AG20443 (cell line): ENCODE measurements around the gene PRAMEF13.
"Not testable (repeated sequence)": the region's sequence is repeated elsewhere in the genome, so short reads cannot be mapped to it uniquely, and the experiment has no call there.

Experiments used
- DNase-seq: peaks from one replicate; pipeline ENCODE4 v3.0.0; 2012; ENCODE audit warnings: low spot score, mixed read lengths

The PRAMEF13 gene

DNA sequence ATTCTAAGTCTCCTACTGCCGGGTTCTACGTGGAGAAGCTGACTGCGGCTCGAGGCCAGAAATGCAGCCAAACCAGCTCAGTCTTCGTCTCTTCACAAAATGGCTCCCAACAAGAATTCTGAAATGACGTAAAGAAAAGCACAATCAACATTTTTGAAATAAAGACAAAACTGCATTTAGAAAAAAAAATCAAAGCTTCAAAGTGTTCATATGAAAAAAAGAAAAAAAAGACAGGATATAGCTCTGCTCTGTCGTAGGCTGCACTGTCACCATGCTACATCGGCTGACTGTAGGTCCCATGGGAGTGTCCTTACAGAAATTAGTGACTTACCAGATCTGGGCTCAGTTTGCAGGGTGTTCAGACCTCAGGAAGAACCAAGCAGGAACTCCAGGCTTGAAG is 35.7 kb downstream of the PRAMEF13 start, which contains the start of gene HNRNPCL4:
TSS of gene HNRNPCL4 (minus strand) at position 101 of the 400 bp plus-strand sequence. CDS start 164 bp downstream, outside the sequence.
- not testable (repeated sequence) for DNase-seq

DNA sequence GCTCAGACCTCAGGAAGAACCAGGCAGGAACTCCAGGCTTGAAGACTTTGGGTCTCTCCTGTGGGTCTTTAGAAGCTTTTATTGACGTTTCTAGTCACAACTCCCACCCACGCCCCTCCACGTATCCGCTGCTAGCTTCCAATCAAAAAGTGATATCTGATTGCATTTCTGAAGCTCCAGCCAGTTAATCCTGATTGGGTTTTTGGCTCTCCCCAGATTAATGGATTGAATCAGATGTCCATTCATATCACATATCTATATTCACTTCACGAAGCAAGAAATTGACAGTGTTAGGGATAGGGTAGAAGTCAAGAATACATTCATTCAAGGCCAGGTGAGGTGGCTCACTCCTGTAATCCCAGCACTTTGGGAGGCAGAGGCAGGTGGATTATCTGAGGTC is 45.3 kb downstream of the PRAMEF13 start, which contains the start of gene PRAMEF26:
TSS of gene PRAMEF26 (minus strand) at position 101 of the 400 bp plus-strand sequence. CDS start 2,914 bp downstream, outside the sequence.
- not testable (repeated sequence) for DNase-seq
